SK-N-SH treated with all-trans-retinoic acid at 6 μM for 48 hours (cell line): ENCODE measurements around the gene SCAPER.
"Not testable (repeated sequence)": the region's sequence is repeated elsewhere in the genome, so short reads cannot be mapped to it uniquely, and the experiment has no call there.

Experiments used
- ATAC-seq: fragments of 200-7000 bp; cut with Tn5 transposase; 3 replicates; pipeline ENCODE4 v1.9.1; 2020; ENCODE audit warnings: mild to moderate bottlenecking, moderate library complexity
- ARNTL ChIP-seq: fragments of 450-650 bp; formaldehyde crosslinking; IDR thresholded peaks from 2 replicates; pipeline ENCODE4 v1.5.0; 2020; ENCODE audit warnings: low read depth, mild to moderate bottlenecking, moderate library complexity, borderline replicate concordance
- BACH2 ChIP-seq: fragments of 250-450 bp; sonication (Bioruptor Pico); IDR thresholded peaks from 2 replicates; pipeline ENCODE4 v1.9.0; 2021; ENCODE audit warnings: mild to moderate bottlenecking, borderline replicate concordance
- CREB5 ChIP-seq: fragments of 250-450 bp; sonication (Bioruptor Pico); IDR thresholded peaks from 2 replicates; pipeline ENCODE4 v1.5.1; 2020; ENCODE audit warnings: low read depth, mild to moderate bottlenecking, moderate library complexity
- CSDC2 ChIP-seq: fragments of 250-450 bp; sonication (Bioruptor Pico); IDR thresholded peaks from 2 replicates; pipeline ENCODE4 v1.5.0; 2020; ENCODE audit warnings: mild to moderate bottlenecking, moderate library complexity
- CSRNP3 ChIP-seq: fragments of 250-450 bp; sonication (Bioruptor Pico); IDR thresholded peaks from 2 replicates; pipeline ENCODE4 v1.5.1; 2021; ENCODE audit warnings: mild to moderate bottlenecking, moderate library complexity
- ESRRG ChIP-seq: fragments of 250-450 bp; sonication (Bioruptor Pico); IDR thresholded peaks from 2 replicates; pipeline ENCODE4 v1.6.1; 2021; ENCODE audit warnings: mild to moderate bottlenecking
- GLIS3 ChIP-seq: fragments of 250-450 bp; sonication (Bioruptor Pico); IDR thresholded peaks from 2 replicates; pipeline ENCODE4 v1.5.0; 2020; ENCODE audit warnings: mild to moderate bottlenecking, moderate library complexity
- ISL1 ChIP-seq: fragments of 250-450 bp; sonication (Bioruptor Pico); IDR thresholded peaks from 2 replicates; pipeline ENCODE4 v2.1.2; 2022; ENCODE audit warnings: mild to moderate bottlenecking, moderate library complexity
- OSR1 ChIP-seq: fragments of 250-450 bp; sonication (Bioruptor Pico); IDR thresholded peaks from 2 replicates; pipeline ENCODE4 v1.8.0; 2022; ENCODE audit warnings: moderate library complexity, mild to moderate bottlenecking, inconsistent platforms
- PATZ1 ChIP-seq: fragments of 250-450 bp; sonication (Bioruptor Pico); IDR thresholded peaks from 2 replicates; pipeline ENCODE4 v1.8.0; 2020; ENCODE audit warnings: mild to moderate bottlenecking, moderate library complexity, borderline replicate concordance
- POU6F1 ChIP-seq: fragments of 250-450 bp; sonication (Bioruptor Pico); IDR thresholded peaks from 2 replicates; pipeline ENCODE4 v1.8.0; 2021; ENCODE audit warnings: low read depth, mild to moderate bottlenecking, moderate library complexity, borderline replicate concordance
- PPARA ChIP-seq: fragments of 250-450 bp; sonication (Bioruptor Pico); IDR thresholded peaks from 2 replicates; pipeline ENCODE4 v1.5.0; 2020; ENCODE audit warnings: mild to moderate bottlenecking, borderline replicate concordance
- RARB ChIP-seq: fragments of 250-450 bp; sonication (Bioruptor Pico); IDR thresholded peaks from 2 replicates; pipeline ENCODE4 v1.8.0; 2021; ENCODE audit warnings: mild to moderate bottlenecking, moderate library complexity
- SNAI2 ChIP-seq: fragments of 250-450 bp; sonication (Bioruptor Pico); IDR thresholded peaks from 2 replicates; pipeline ENCODE4 v1.5.0; 2020; ENCODE audit warnings: mild to moderate bottlenecking, moderate library complexity
- TCF4 ChIP-seq: fragments of 250-450 bp; sonication (Bioruptor Pico); IDR thresholded peaks from 2 replicates; pipeline ENCODE4 v1.8.0; 2021; ENCODE audit warnings: mild to moderate bottlenecking, moderate library complexity, borderline replicate concordance
- TOX ChIP-seq: fragments of 250-450 bp; sonication (Bioruptor Pico); IDR thresholded peaks from 2 replicates; pipeline ENCODE4 v1.8.0; 2021; ENCODE audit warnings: mild to moderate bottlenecking, moderate library complexity, borderline replicate concordance
- ZC3H10 ChIP-seq: fragments of 250-450 bp; sonication (Bioruptor Pico); IDR thresholded peaks from 2 replicates; pipeline ENCODE4 v1.5.1; 2021; ENCODE audit warnings: mild to moderate bottlenecking, moderate library complexity
- ZFP3 ChIP-seq: fragments of 250-450 bp; sonication (Bioruptor Pico); IDR thresholded peaks from 2 replicates; pipeline ENCODE4 v1.5.0; 2020; ENCODE audit warnings: mild to moderate bottlenecking, moderate library complexity
- ZFP30 ChIP-seq: fragments of 450-650 bp; formaldehyde crosslinking; IDR thresholded peaks from 2 replicates; pipeline ENCODE4 v1.5.0; 2022; ENCODE audit warnings: mild to moderate bottlenecking, moderate library complexity
- ZNF565 ChIP-seq: fragments of 450-650 bp; formaldehyde crosslinking; conservative IDR thresholded peaks from 2 replicates; pipeline ENCODE4 v1.5.0; 2020; ENCODE audit warnings: low read depth, mild to moderate bottlenecking, moderate library complexity
- ZNF70 ChIP-seq: fragments of 450-650 bp; formaldehyde crosslinking; IDR thresholded peaks from 2 replicates; pipeline ENCODE4 v1.5.0; 2020; ENCODE audit warnings: mild to moderate bottlenecking, moderate library complexity
- ZNF8 ChIP-seq: fragments of 450-650 bp; formaldehyde crosslinking; IDR thresholded peaks from 2 replicates; pipeline ENCODE4 v1.5.0; 2020; ENCODE audit warnings: mild to moderate bottlenecking, moderate library complexity

The SCAPER gene

GRCh38 chr15:76901965-76902364, 3.2 kb downstream of the SCAPER start:
- no peak for ATAC-seq
- no peak for TF ChIP-seq RARB (CRISPR knock-in tag)
- TF ChIP-seq ZNF565 (CRISPR knock-in tag) = no peak
- no peak for TF ChIP-seq ISL1
- TF ChIP-seq OSR1 (CRISPR knock-in tag) = no peak
- TF ChIP-seq TCF4 (CRISPR knock-in tag) = no peak
- no peak for TF ChIP-seq ZFP30 (CRISPR knock-in tag)
- TF ChIP-seq ZNF70 (CRISPR knock-in tag) = no peak
- TF ChIP-seq TOX (CRISPR knock-in tag) = no peak
- TF ChIP-seq ZC3H10 (CRISPR knock-in tag) = no peak
- no peak for TF ChIP-seq POU6F1
- TF ChIP-seq ZFP3 (CRISPR knock-in tag) = no peak
- TF ChIP-seq SNAI2 (CRISPR knock-in tag) = no peak
- TF ChIP-seq BACH2 (CRISPR knock-in tag) = no peak
- TF ChIP-seq ZNF8 = no peak

GRCh38 chr15:76899931-76900310, 5.2 kb downstream of the SCAPER start:
- not testable (repeated sequence) for ATAC-seq

GRCh38 chr15:76899176-76899930, 5.8 kb downstream of the SCAPER start:
- not testable (repeated sequence) for ATAC-seq

GRCh38 chr15:76898102-76898501, 7.0 kb downstream of the SCAPER start:
- ATAC-seq = no peak
- TF ChIP-seq BACH2 (CRISPR knock-in tag) (no peak), PATZ1 (CRISPR knock-in tag) (no peak), ISL1 (no peak), RARB (CRISPR knock-in tag) (no peak), PPARA (CRISPR knock-in tag) (no peak), CREB5 (no peak), TCF4 (CRISPR knock-in tag) (no peak), GLIS3 (no peak), CSRNP3 (CRISPR knock-in tag) (no peak), ZFP3 (CRISPR knock-in tag) (no peak), ZFP30 (CRISPR knock-in tag) (no peak), ARNTL (CRISPR knock-in tag) (no peak), OSR1 (CRISPR knock-in tag) (no peak), POU6F1 (no peak), ZNF565 (CRISPR knock-in tag) (no peak), ZNF8 (no peak), CSDC2 (no peak), ESRRG (no peak)
